Activated CD8-positive, alpha-beta T cell treated with anti-CD3 and anti-CD28 coated beads, Interleukin-2, amount 10 ng/mL, durations not matched to agents 7 days and 5 days (primary cell): ENCODE results near the gene EHBP1. TPM values are rescaled to one million over a fixed set of nuclear protein-coding genes. Genes with fewer than 3 reads are reported as not detected.
"Not testable (repeated sequence)": the region's sequence is repeated elsewhere in the genome, so short reads cannot be mapped to it uniquely, and the experiment has no call there.

ENCODE experiments used
- ATAC-seq: fragments of 150-1000 bp; cut with Tn5 transposase; one replicate; pipeline ENCODE4 v1.10.0; 2021; ENCODE audit warnings: moderate library complexity
- CTCF ChIA-PET: fragments of 350-600 bp; sonication (Branson Sonifier 250); formaldehyde crosslinking; loops from one replicate; lab custom pipeline; 2021; ENCODE audit warnings: antibody characterized with exemption; lab: Charles Lee
- POLR2A ChIA-PET: fragments of 350-600 bp; sonication (Branson Sonifier 250); formaldehyde crosslinking; loops from one replicate; lab custom pipeline; 2021; ENCODE audit warnings: antibody characterized with exemption; lab: Charles Lee
- DNase-seq: peaks from one replicate; pipeline ENCODE4 v3.0.0-alpha.2; 2020
- H3K27ac Mint-ChIP-seq: one replicate; pipeline ENCODE4 v1.8.0; 2021; ENCODE audit warnings: mild to moderate bottlenecking, mixed read lengths
- H3K27me3 Mint-ChIP-seq: one replicate; pipeline ENCODE4 v1.8.0; 2021; ENCODE audit warnings: low read depth, mixed read lengths
- H3K36me3 Mint-ChIP-seq: one replicate; pipeline ENCODE4 v1.8.0; 2021; ENCODE audit warnings: low read depth, mixed read lengths
- H3K4me1 Mint-ChIP-seq: one replicate; pipeline ENCODE4 v1.8.0; 2021; ENCODE audit warnings: low read depth, mixed read lengths
- H3K4me3 Mint-ChIP-seq: one replicate; pipeline ENCODE4 v1.8.0; 2021; ENCODE audit warnings: mild to moderate bottlenecking, mixed read lengths
- H3K9me3 Mint-ChIP-seq: one replicate; pipeline ENCODE4 v1.8.0; 2022; ENCODE audit warnings: mixed read lengths; ENCODE audit not compliant: insufficient read depth
- total RNA-seq, 2 experiments: library from RNA; stranded (reverse); gene quantifications; one replicate each; pipeline ENCODE4 v1.2.3, GENCODE V29; 2021

EHBP1 gene
- total RNA-seq, 2 experiments from 2014 or later, result 23.4 to 26.3 TPM

DNA sequence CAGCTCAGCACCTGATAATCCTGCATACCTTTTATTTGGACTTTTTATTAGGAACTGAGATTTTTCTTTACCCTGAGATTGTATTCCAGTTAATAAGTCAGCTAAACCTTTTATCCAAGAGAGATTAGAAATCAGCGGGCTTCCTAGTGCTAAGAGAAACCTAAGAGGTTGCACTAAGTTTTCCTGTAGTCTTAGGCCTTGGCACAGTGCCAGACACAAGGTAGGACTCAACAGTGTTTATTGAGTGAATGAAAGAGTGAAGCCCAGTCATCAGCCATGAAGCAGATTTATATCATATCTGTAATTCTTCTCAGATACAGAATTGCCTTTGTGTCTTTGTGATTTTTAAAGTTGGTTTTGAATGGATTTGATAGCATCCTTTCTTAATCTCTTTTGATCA, 358.7 kb downstream of the EHBP1 start:
- ATAC-seq, result no peak
- H3K27me3 Mint-ChIP-seq, result peaks cover 49% of the 10 kb centered on the region
- DNase-seq, result no peak
- CTCF ChIA-PET, result no interaction called here
- POLR2A ChIA-PET, result no interaction called here
- no peak overlapping the region for H3K27ac Mint-ChIP-seq
- peaks cover 7% of the 10 kb centered on the region for H3K4me1 Mint-ChIP-seq
- no peak overlapping the region for H3K4me3 Mint-ChIP-seq
- no peaks in the 10 kb centered on the region for H3K9me3 Mint-ChIP-seq
- peaks cover 2% of the 10 kb centered on the region for H3K36me3 Mint-ChIP-seq

DNA sequence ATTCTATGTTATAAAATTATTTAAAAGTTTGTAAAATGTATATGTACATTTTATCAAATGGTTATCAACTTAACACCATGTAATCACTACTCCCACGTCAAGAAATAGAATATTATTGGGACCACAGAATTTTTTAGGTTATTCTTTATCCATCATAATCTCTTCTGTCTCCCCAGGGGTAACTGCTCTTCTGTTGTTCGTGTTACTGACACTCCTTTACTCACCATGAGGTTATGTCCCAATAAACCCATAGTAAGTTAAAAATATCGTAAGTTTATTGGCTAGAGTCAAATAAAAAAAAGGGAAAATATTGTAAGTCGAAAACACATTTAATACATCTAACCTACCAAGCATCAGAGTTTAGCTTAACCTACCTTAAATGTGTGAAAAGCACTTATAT, 359.1 kb downstream of the EHBP1 start:
- peaks cover 49% of the 10 kb centered on the region for H3K27me3 Mint-ChIP-seq
- DNase-seq (no peak), ATAC-seq (no peak)
- CTCF ChIA-PET, result no interaction called here
- POLR2A ChIA-PET, result no interaction called here
- peaks cover 5% of the 10 kb centered on the region for H3K4me1 Mint-ChIP-seq
- no peak overlapping the region for H3K27ac Mint-ChIP-seq
- H3K9me3 Mint-ChIP-seq, result no peaks in the 10 kb centered on the region
- no peak overlapping the region for H3K4me3 Mint-ChIP-seq
- peaks cover 2% of the 10 kb centered on the region for H3K36me3 Mint-ChIP-seq

DNA sequence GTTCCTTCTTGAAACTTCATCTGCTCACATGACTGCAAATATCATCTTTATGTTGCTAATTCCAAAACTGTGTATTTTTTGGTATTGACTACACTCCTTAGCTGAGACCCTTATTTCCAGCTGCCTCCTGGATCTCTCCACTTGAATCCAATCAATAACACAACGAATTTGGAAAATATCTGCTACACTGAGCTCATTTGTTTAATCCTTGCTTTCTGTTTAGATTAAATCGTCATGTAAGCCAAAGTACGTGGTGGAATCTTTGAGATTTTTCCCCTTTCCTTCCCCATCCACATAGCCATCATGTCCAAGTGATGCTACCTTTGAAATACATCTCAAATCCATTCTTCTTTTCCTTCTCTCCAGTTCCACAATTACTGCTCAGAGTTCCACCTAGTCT, 360.8 kb downstream of the EHBP1 start:
- Mint-ChIP-seq H3K4me3 (no peak overlapping the region), H3K27me3 (peaks cover 41% of the 10 kb centered on the region), H3K4me1 (no peaks in the 10 kb centered on the region), H3K27ac (no peak overlapping the region), H3K9me3 (no peaks in the 10 kb centered on the region), H3K36me3 (no peaks in the 10 kb centered on the region)
- DNase-seq, result no peak
- ChIA-PET CTCF (no interaction called here), POLR2A (interaction anchor here (0.5 kb wide), 1 partner anchor 48 kb away, joined by 3 read pairs; no protein-coding TSS in a partner anchor)
- ATAC-seq, result no peak

DNA sequence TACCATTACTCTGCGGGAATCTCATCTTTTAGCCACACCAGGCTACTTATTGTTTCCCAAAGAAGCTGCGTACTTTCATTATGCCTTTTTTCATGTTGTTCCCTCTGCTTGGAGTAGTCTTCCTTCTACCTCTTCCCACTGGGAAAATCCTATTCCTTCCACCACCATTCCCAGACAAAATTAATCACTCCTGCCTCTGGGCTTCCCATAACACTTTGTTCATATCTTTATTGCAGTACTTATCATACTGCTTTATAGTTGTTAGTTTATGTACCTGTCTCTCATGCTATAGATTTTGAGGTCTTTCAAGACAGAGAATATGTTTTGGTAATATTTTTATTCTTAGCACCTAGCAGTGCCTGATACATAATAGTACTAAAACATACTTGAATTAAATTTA, 361.3 kb downstream of the EHBP1 start:
- ChIA-PET CTCF (no interaction called here), POLR2A (no interaction called here)
- H3K4me1 Mint-ChIP-seq, result no peaks in the 10 kb centered on the region
- DNase-seq (no peak), ATAC-seq (no peak)
- H3K4me3 Mint-ChIP-seq, result no peak overlapping the region
- H3K27me3 Mint-ChIP-seq, result peaks cover 37% of the 10 kb centered on the region
- H3K36me3 Mint-ChIP-seq, result no peaks in the 10 kb centered on the region
- H3K9me3 Mint-ChIP-seq, result no peaks in the 10 kb centered on the region
- H3K27ac Mint-ChIP-seq, result no peak overlapping the region

DNA sequence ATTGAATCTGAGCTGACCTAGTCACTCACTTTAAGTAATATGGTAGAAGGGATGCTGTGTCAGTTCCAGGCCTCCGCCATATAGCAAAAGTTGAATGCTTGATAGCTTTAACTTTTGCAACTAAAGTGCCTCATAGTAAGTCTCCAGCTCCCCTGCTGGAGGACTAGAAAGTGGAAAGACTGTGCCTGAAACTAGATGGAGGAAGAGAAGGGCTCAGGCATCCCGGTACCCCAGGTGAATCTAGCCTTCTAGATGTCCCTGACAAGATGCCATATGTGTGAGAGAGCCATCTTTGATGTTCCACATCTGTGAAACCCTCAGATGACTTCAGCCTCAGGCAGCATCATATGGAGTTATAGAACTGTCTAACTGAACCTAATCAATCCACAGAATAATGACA, 366.2 kb downstream of the EHBP1 start:
- no peaks in the 10 kb centered on the region for H3K36me3 Mint-ChIP-seq
- ChIA-PET CTCF (no interaction called here), POLR2A (no interaction called here)
- peaks cover 13% of the 10 kb centered on the region for H3K27me3 Mint-ChIP-seq
- no peaks in the 10 kb centered on the region for H3K4me1 Mint-ChIP-seq
- DNase-seq, result no peak
- no peak overlapping the region for H3K27ac Mint-ChIP-seq
- H3K4me3 Mint-ChIP-seq, result no peak overlapping the region
- no peaks in the 10 kb centered on the region for H3K9me3 Mint-ChIP-seq
- no peak for ATAC-seq

GRCh38 chr2:63073994-63074393, 368.5 kb downstream of the EHBP1 start:
- no peak for DNase-seq
- H3K27ac Mint-ChIP-seq, result no peak overlapping the region
- H3K9me3 Mint-ChIP-seq, result no peaks in the 10 kb centered on the region
- ATAC-seq, result no peak
- no peaks in the 10 kb centered on the region for H3K36me3 Mint-ChIP-seq
- ChIA-PET CTCF (no interaction called here), POLR2A (no interaction called here)
- no peaks in the 10 kb centered on the region for H3K4me1 Mint-ChIP-seq
- H3K4me3 Mint-ChIP-seq, result no peak overlapping the region
- peaks cover 13% of the 10 kb centered on the region for H3K27me3 Mint-ChIP-seq

- POLR2A ChIA-PET, CTCF ChIA-PET, H3K9me3 Mint-ChIP-seq, H3K36me3 Mint-ChIP-seq, H3K4me3 Mint-ChIP-seq, ATAC-seq, DNase-seq, H3K27ac Mint-ChIP-seq, H3K4me1 Mint-ChIP-seq: not testable (repeated sequence)
- peaks cover 13% of the 10 kb centered on the region for H3K27me3 Mint-ChIP-seq
Observed at GRCh38 chr2:63074399-63074798, 368.9 kb downstream of the EHBP1 start.

- ATAC-seq (no peak), DNase-seq (peak; percentile 32)
- Mint-ChIP-seq H3K4me1 (peaks cover 3% of the 10 kb centered on the region), H3K4me3 (no peak overlapping the region), H3K27ac (no peak overlapping the region), H3K9me3 (no peaks in the 10 kb centered on the region), H3K27me3 (peaks cover 13% of the 10 kb centered on the region), H3K36me3 (no peaks in the 10 kb centered on the region)
- CTCF ChIA-PET, result interaction anchor here (1.5 to 2.4 kb wide), 2 partner anchors 24 to 346 kb away, joined by 3 to 10 read pairs; no protein-coding TSS in a partner anchor
- POLR2A ChIA-PET, result no interaction called here
Observed at GRCh38 chr2:63078852-63079606, 373.5 kb downstream of the EHBP1 start.

DNA sequence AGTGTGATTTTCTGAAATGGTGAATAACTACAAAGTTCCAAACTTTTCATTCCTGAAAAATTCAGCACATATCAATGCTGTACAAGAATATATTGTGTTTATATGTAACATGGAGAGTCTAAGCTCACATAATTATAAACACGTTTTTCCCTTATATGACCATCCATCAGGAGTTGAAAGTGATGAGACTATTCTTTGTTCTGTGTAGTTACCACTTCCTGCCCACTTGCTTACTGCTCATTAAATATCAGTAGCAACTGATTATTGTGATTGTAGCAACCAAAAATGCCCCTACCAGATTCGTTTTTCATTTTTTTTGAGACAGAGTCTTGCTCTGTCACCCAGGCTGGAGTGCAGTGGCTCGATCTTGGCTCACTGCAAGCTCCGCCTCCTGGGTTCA, 375.9 kb downstream of the EHBP1 start:
- no peaks in the 10 kb centered on the region for H3K9me3 Mint-ChIP-seq
- H3K36me3 Mint-ChIP-seq, result no peaks in the 10 kb centered on the region
- no peak overlapping the region for H3K4me3 Mint-ChIP-seq
- CTCF ChIA-PET, result no interaction called here
- peaks cover 13% of the 10 kb centered on the region for H3K27me3 Mint-ChIP-seq
- ATAC-seq (no peak), DNase-seq (no peak)
- H3K4me1 Mint-ChIP-seq, result peaks cover 3% of the 10 kb centered on the region
- POLR2A ChIA-PET, result no interaction called here
- H3K27ac Mint-ChIP-seq, result no peak overlapping the region

GRCh38 chr2:63086687-63087086, 381.2 kb downstream of the EHBP1 start:
- ATAC-seq (no peak), DNase-seq (no peak)
- CTCF ChIA-PET, result no interaction called here
- POLR2A ChIA-PET, result no interaction called here
- no peaks in the 10 kb centered on the region for H3K4me1 Mint-ChIP-seq
- no peak overlapping the region for H3K27ac Mint-ChIP-seq
- peaks cover 9% of the 10 kb centered on the region for H3K27me3 Mint-ChIP-seq
- H3K9me3 Mint-ChIP-seq, result no peaks in the 10 kb centered on the region
- H3K4me3 Mint-ChIP-seq, result no peak overlapping the region
- no peaks in the 10 kb centered on the region for H3K36me3 Mint-ChIP-seq

- POLR2A ChIA-PET, result no interaction called here
- ATAC-seq, result no peak
- H3K27ac Mint-ChIP-seq, result no peak overlapping the region
- no peaks in the 10 kb centered on the region for H3K27me3 Mint-ChIP-seq
- CTCF ChIA-PET, result no interaction called here
- H3K4me1 Mint-ChIP-seq, result no peaks in the 10 kb centered on the region
- no peaks in the 10 kb centered on the region for H3K36me3 Mint-ChIP-seq
- no peak for DNase-seq
- no peak overlapping the region for H3K4me3 Mint-ChIP-seq
- H3K9me3 Mint-ChIP-seq, result no peaks in the 10 kb centered on the region
Observed at GRCh38 chr2:63092401-63092800, 386.9 kb downstream of the EHBP1 start.

DNA sequence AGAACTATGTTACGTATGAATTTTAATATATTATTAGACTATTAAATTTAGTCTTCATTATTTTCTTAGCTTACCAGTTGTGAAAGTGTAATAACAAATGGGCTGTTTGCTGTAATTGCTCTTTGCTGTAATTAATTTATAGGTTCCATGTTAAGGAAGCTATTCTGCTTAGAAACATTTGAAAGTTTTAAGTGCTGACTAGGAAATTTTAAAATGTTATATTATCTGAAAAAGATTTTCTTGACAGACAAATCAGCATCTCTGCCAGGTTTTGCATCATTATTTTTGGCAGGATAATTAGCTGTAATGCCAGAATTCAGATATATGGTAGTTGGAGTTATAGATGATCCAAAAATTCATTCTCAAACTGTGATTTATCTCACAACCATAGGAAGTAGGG, 387.3 kb downstream of the EHBP1 start:
- H3K4me1 Mint-ChIP-seq, result no peaks in the 10 kb centered on the region
- ChIA-PET CTCF (no interaction called here), POLR2A (no interaction called here)
- H3K9me3 Mint-ChIP-seq, result no peaks in the 10 kb centered on the region
- H3K36me3 Mint-ChIP-seq, result no peaks in the 10 kb centered on the region
- ATAC-seq, result no peak
- H3K27ac Mint-ChIP-seq, result no peak overlapping the region
- no peak overlapping the region for H3K4me3 Mint-ChIP-seq
- no peaks in the 10 kb centered on the region for H3K27me3 Mint-ChIP-seq
- no peak for DNase-seq

GRCh38 chr2:63093502-63093901, 388.0 kb downstream of the EHBP1 start:
- ATAC-seq, result no peak
- no peaks in the 10 kb centered on the region for H3K36me3 Mint-ChIP-seq
- no peak overlapping the region for H3K4me3 Mint-ChIP-seq
- no peak for DNase-seq
- H3K4me1 Mint-ChIP-seq, result no peaks in the 10 kb centered on the region
- ChIA-PET CTCF (no interaction called here), POLR2A (no interaction called here)
- no peak overlapping the region for H3K27ac Mint-ChIP-seq
- no peaks in the 10 kb centered on the region for H3K9me3 Mint-ChIP-seq
- H3K27me3 Mint-ChIP-seq, result no peaks in the 10 kb centered on the region
